ENCODE data around the gene RAB14.

RAB14 gene

GRCh38 chr9:121220996-121221663 lies 19.5 kb upstream of the RAB14 start:
- in situ Hi-C loops (cut with MboI; ENCODE audit: low sequenced_read_pairs): no loop called here

GRCh38 chr9:121219530-121219929 lies 17.9 kb upstream of the RAB14 start:
- in situ Hi-C loops (cut with MboI; ENCODE audit: low sequenced_read_pairs): loop anchor here (10.0 kb wide), 1 partner anchor 95 kb away; no protein-coding TSS in a partner anchor

- in situ Hi-C loops (cut with MboI; ENCODE audit: low sequenced_read_pairs): loop anchor here (10.0 kb wide), 1 partner anchor 96 kb away; no protein-coding TSS in a partner anchor
These were observed 16.8 kb upstream of the RAB14 start for GRCh38 chr9:121218357-121219027.

- in situ Hi-C loops (cut with MboI; ENCODE audit: low sequenced_read_pairs): loop anchor here (10.0 kb wide), 1 partner anchor 97 kb away; no protein-coding TSS in a partner anchor
These were observed 16.1 kb upstream of the RAB14 start for GRCh38 chr9:121217609-121218292.

GRCh38 chr9:121216271-121216805 lies 14.7 kb upstream of the RAB14 start:
- in situ Hi-C loops (cut with MboI; ENCODE audit: low sequenced_read_pairs): loop anchor here (10.0 kb wide), 1 partner anchor 98 kb away; no protein-coding TSS in a partner anchor

- in situ Hi-C loops (cut with MboI; ENCODE audit: low sequenced_read_pairs): loop anchor here (5.0 to 10.0 kb wide), 2 partner anchors 101 to 183 kb away; no protein-coding TSS in a partner anchor
These were observed 12.3 kb upstream of the RAB14 start for GRCh38 chr9:121214005-121214404.

- in situ Hi-C loops (cut with MboI; ENCODE audit: low sequenced_read_pairs): loop anchor here (5.0 to 10.0 kb wide), 2 partner anchors 102 to 184 kb away; no protein-coding TSS in a partner anchor
These were observed 11.6 kb upstream of the RAB14 start for GRCh38 chr9:121213136-121213806.

GRCh38 chr9:121210536-121210935 lies 8.9 kb upstream of the RAB14 start:
- in situ Hi-C loops (cut with MboI; ENCODE audit: low sequenced_read_pairs): loop anchor here (5.0 to 10.0 kb wide), 2 partner anchors 104 to 187 kb away; no protein-coding TSS in a partner anchor

GRCh38 chr9:121207371-121207940 lies 5.8 kb upstream of the RAB14 start:
- in situ Hi-C loops (cut with MboI; ENCODE audit: low sequenced_read_pairs): no loop called here

- in situ Hi-C loops (cut with MboI; ENCODE audit: low sequenced_read_pairs): no loop called here
These were observed 5.1 kb upstream of the RAB14 start for GRCh38 chr9:121206516-121207370.

- in situ Hi-C loops (cut with MboI; ENCODE audit: low sequenced_read_pairs): no loop called here
These were observed 2.9 kb upstream of the RAB14 start for GRCh38 chr9:121204611-121205010.

GRCh38 chr9:121204121-121204520 lies 2.5 kb upstream of the RAB14 start:
- in situ Hi-C loops (cut with MboI; ENCODE audit: low sequenced_read_pairs): no loop called here

GRCh38 chr9:121201045-121201737 lies 478 bp downstream of the RAB14 start:
- in situ Hi-C loops (cut with MboI; ENCODE audit: low sequenced_read_pairs): no loop called here

GRCh38 chr9:121200356-121200755 lies 1.3 kb downstream of the RAB14 start:
- in situ Hi-C loops (cut with MboI; ENCODE audit: low sequenced_read_pairs): no loop called here

GRCh38 chr9:121199921-121200320 lies 1.7 kb downstream of the RAB14 start:
- in situ Hi-C loops (cut with MboI; ENCODE audit: low sequenced_read_pairs): no loop called here

- in situ Hi-C loops (cut with MboI; ENCODE audit: low sequenced_read_pairs): no loop called here
These were observed 3.1 kb downstream of the RAB14 start for GRCh38 chr9:121198512-121199042.

- in situ Hi-C loops (cut with MboI; ENCODE audit: low sequenced_read_pairs): no loop called here
These were observed 4.5 kb downstream of the RAB14 start for GRCh38 chr9:121197132-121197531.

GRCh38 chr9:121196389-121196788 lies 5.3 kb downstream of the RAB14 start:
- in situ Hi-C loops (cut with MboI; ENCODE audit: low sequenced_read_pairs): no loop called here

Data from HL-60/S4 (cell line).